Measurements from ENCODE around the gene SNX21. TPM values are rescaled to one million over a fixed set of nuclear protein-coding genes. Genes with fewer than 3 reads are reported as not detected.

The SNX21 gene
- total and polyA plus RNA-seq, 9 of the 15 experiments (the other 6 are each of a cell fraction or from before 2014, with no cell fraction given), result 0.10 to 1.2 (median 0.42) TPM

DNA sequence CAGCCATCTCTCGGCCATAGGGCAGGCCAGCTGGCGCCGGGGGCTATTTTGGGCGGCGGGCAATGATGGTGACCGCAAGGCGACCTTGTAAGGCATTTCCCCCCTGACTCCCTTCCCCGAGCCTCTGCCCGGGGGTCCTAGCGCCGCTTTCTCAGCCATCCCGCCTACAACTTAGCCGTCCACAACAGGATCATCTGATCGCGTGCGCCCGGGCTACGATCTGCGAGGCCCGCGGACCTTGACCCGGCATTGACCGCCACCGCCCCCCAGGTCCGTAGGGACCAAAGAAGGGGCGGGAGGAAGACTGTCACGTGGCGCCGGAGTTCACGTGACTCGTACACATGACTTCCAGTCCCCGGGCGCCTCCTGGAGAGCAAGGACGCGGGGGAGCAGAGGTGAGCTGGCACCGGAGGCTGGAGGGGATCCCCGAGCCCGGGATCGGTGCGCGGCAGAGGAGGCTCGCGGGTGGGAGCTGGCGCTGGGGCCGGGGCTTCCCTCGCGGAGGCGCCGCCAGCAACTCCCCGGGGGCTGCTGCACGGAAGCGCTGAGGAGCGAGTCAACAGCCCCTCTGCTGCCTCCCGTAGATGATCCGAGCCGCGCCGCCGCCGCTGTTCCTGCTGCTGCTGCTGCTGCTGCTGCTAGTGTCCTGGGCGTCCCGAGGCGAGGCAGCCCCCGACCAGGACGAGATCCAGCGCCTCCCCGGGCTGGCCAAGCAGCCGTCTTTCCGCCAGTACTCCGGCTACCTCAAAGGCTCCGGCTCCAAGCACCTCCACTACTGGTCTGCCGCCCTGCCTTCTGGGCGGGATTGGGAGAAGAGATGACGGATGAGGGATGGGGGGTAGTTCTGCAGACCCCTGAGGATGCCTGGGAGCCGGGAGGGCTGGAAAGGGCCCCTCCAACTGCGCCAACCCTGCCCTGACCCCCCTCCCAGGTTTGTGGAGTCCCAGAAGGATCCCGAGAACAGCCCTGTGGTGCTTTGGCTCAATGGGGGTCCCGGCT lies 57.7 kb downstream of the SNX21 start, which contains the start of the genes CTSA and NEURL2 (continued):
- TF ChIP-seq ASH1L (IDR thresholded peaks at IDR 0.05; ENCODE audit: borderline replicate concordance, low read depth, partially characterized antibody), result no peak
- TF ChIP-seq PCBP1 (IDR thresholded peaks at IDR 0.05; ENCODE audit: low read depth, low read length, poor library complexity, severe bottlenecking), result no peak
- no peak for TF ChIP-seq KLF10 (CRISPR knock-in tag; IDR thresholded peaks at IDR 0.05)
- peak; percentile 8; the same call in 1 of the 2 replicates for TF ChIP-seq NR1H2 (CRISPR knock-in tag; IDR thresholded peaks at IDR 0.05)
- TF ChIP-seq HNRNPK (IDR thresholded peaks at IDR 0.05; ENCODE audit: low read depth, low read length, poor library complexity, severe bottlenecking), result no peak
- TF ChIP-seq, protein P1, sequence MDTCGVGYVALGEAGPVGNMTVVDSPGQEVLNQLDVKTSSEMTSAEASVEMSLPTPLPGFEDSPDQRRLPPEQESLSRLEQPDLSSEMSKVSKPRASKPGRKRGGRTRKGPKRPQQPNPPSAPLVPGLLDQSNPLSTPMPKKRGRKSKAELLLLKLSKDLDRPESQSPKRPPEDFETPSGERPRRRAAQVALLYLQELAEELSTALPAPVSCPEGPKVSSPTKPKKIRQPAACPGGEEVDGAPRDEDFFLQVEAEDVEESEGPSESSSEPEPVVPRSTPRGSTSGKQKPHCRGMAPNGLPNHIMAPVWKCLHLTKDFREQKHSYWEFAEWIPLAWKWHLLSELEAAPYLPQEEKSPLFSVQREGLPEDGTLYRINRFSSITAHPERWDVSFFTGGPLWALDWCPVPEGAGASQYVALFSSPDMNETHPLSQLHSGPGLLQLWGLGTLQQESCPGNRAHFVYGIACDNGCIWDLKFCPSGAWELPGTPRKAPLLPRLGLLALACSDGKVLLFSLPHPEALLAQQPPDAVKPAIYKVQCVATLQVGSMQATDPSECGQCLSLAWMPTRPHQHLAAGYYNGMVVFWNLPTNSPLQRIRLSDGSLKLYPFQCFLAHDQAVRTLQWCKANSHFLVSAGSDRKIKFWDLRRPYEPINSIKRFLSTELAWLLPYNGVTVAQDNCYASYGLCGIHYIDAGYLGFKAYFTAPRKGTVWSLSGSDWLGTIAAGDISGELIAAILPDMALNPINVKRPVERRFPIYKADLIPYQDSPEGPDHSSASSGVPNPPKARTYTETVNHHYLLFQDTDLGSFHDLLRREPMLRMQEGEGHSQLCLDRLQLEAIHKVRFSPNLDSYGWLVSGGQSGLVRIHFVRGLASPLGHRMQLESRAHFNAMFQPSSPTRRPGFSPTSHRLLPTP (IDR thresholded peaks at IDR 0.05; ENCODE audit: borderline replicate concordance, extremely low read depth, insufficient read length), result no peak
- no peak for TF ChIP-seq ZNF217 (CRISPR knock-in tag; IDR thresholded peaks at IDR 0.05)
- TF ChIP-seq ILK (tag; IDR thresholded peaks at IDR 0.05; ENCODE audit: borderline replicate concordance, low read depth), result no peak
- TF ChIP-seq, protein P2, sequence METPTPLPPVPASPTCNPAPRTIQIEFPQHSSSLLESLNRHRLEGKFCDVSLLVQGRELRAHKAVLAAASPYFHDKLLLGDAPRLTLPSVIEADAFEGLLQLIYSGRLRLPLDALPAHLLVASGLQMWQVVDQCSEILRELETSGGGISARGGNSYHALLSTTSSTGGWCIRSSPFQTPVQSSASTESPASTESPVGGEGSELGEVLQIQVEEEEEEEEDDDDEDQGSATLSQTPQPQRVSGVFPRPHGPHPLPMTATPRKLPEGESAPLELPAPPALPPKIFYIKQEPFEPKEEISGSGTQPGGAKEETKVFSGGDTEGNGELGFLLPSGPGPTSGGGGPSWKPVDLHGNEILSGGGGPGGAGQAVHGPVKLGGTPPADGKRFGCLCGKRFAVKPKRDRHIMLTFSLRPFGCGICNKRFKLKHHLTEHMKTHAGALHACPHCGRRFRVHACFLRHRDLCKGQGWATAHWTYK (CRISPR knock-in tag; IDR thresholded peaks at IDR 0.05), result no peak
- TF ChIP-seq MCM5 (IDR thresholded peaks at IDR 0.05; ENCODE audit: low read depth), result no peak
- peak; percentile 48; the same call in 1 of the 2 replicates for TF ChIP-seq ETV5 (CRISPR knock-in tag; IDR thresholded peaks at IDR 0.05; ENCODE audit: low read depth)
- 0 out of 2 replicates have a peak, but pooled peaks have one; percentile 29 for TF ChIP-seq JUND (IDR thresholded peaks at IDR 0.05; ENCODE audit: borderline replicate concordance, low read depth, low read length)
- no peak; the same call in 2 of the 3 replicates for TF ChIP-seq JUND (tag; IDR thresholded peaks at IDR 0.05; ENCODE audit: borderline replicate concordance, low read depth, low read length)
- no peak for TF ChIP-seq PTRF (tag; IDR thresholded peaks at IDR 0.05)
- TF ChIP-seq, protein P3, sequence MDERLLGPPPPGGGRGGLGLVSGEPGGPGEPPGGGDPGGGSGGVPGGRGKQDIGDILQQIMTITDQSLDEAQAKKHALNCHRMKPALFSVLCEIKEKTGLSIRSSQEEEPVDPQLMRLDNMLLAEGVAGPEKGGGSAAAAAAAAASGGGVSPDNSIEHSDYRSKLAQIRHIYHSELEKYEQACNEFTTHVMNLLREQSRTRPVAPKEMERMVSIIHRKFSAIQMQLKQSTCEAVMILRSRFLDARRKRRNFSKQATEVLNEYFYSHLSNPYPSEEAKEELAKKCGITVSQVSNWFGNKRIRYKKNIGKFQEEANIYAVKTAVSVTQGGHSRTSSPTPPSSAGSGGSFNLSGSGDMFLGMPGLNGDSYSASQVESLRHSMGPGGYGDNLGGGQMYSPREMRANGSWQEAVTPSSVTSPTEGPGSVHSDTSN (CRISPR knock-in tag; IDR thresholded peaks at IDR 0.05; ENCODE audit: low read depth), result no peak
- TF ChIP-seq, protein P3 (tag; conservative IDR thresholded peaks at IDR 0.05; ENCODE audit: low read depth), result no peak
- no peak for TF ChIP-seq NFE2 (IDR thresholded peaks at IDR 0.05; ENCODE audit: low read depth)
- no peak for TF ChIP-seq SAFB2 (IDR thresholded peaks at IDR 0.05; ENCODE audit: borderline replicate concordance, low read depth, low read length, severe bottlenecking)
- TF ChIP-seq ZNF707 (CRISPR knock-in tag; conservative IDR thresholded peaks at IDR 0.05), result no peak
- no peak for TF ChIP-seq TSC22D4 (tag; IDR thresholded peaks at IDR 0.05)
